BLaER1 (cell line): ENCODE measurements around the gene DKK1.

Experiments used
- H3K27ac ChIP-seq: shearing (Covaris generic); formaldehyde crosslinking; 2 replicates; pipeline ENCODE4 v1.8.1; 2022
- H3K27me3 ChIP-seq: shearing (Covaris generic); formaldehyde crosslinking; 2 replicates; pipeline ENCODE4 v1.8.1; 2022
- H3K36me3 ChIP-seq: shearing (Covaris generic); formaldehyde crosslinking; 2 replicates; pipeline ENCODE4 v1.8.1; 2022
- H3K4me1 ChIP-seq: shearing (Covaris generic); formaldehyde crosslinking; 2 replicates; pipeline ENCODE4 v1.8.1; 2022
- H3K4me2 ChIP-seq: shearing (Covaris generic); formaldehyde crosslinking; 2 replicates; pipeline ENCODE4 v1.8.1; 2022
- H3K4me3 ChIP-seq: shearing (Covaris generic); formaldehyde crosslinking; 2 replicates; pipeline ENCODE4 v1.8.1; 2022
- H3K9ac ChIP-seq: shearing (Covaris generic); formaldehyde crosslinking; 2 replicates; pipeline ENCODE4 v1.8.1; 2022
- H3K9me3 ChIP-seq: shearing (Covaris generic); formaldehyde crosslinking; 2 replicates; pipeline ENCODE4 v1.8.1; 2022
- H4K20me1 ChIP-seq: shearing (Covaris generic); formaldehyde crosslinking; 2 replicates; pipeline ENCODE4 v1.8.1; 2022
- Cebpa-rat ChIP-seq: shearing (Covaris generic); IDR thresholded peaks from 2 replicates; pipeline ENCODE4 v1.8.1; 2022

DKK1 gene, protein sequence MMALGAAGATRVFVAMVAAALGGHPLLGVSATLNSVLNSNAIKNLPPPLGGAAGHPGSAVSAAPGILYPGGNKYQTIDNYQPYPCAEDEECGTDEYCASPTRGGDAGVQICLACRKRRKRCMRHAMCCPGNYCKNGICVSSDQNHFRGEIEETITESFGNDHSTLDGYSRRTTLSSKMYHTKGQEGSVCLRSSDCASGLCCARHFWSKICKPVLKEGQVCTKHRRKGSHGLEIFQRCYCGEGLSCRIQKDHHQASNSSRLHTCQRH

GRCh38 chr10:52313933-52314821, at the start of gene DKK1:
TSS of gene DKK1 (plus strand) at chr10:52314281. CDS start at chr10:52314435, 154 bp downstream.
- Histone ChIP-seq H3K36me3 (no peaks in the 10 kb centered on the region), H3K4me1 (peaks cover 34% of the 10 kb centered on the region), H3K27ac (no peak within 1 kb of the TSS; the same call in 1 of the 2 replicates), H3K9ac (peak within 1 kb of the TSS; percentile 74), H4K20me1 (no peaks in the 10 kb centered on the region), H3K4me2 (peak within 1 kb of the TSS; percentile 93), H3K9me3 (no peaks in the 10 kb centered on the region), H3K4me3 (peak within 1 kb of the TSS; percentile 78), H3K27me3 (peaks cover 17% of the 10 kb centered on the region; the same call in 1 of the 2 replicates)
- no peak for TF ChIP-seq Cebpa-rat

DNA sequence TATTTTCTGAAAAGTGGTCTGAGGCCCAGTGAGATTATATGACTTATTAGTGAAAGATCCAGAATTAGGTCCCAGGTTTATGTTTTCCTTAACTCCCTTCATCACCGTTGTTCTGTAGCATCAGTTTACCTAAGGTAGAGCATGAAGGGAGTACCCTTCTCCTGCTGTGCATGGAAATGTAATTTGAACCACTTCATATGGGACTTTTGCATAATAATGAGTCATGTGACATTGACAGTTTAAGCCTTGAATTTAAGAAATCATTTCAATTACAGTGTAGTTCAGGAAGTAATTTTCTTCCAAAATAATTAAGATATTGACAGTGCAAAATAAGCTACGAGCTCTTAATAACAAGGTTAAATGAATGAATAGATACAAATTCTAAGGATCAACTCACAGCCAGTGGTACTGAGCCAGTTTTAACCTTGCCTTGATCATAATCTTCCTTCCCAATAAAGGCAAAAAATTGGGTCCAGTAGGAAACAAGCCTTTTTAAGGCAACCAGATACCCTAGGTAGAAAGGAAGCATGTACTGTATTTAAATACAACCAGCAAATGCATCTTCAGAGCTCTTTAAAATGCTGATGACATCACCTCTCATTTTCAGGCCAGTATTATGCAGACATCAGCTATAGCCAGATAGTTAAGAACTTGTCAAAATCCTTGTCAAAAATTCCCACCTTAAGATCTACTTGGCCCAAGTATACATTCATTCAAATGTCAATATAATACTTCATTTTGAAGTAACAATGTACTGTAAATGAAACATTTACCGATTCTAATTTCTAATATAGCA, 48.8 kb upstream of the DKK1 start:
- TF ChIP-seq Cebpa-rat: no peak
- Histone ChIP-seq H3K36me3 (no peaks in the 10 kb centered on the region), H3K9ac (no peak overlapping the region), H3K4me2 (no peak overlapping the region), H3K4me3 (no peak overlapping the region), H3K4me1 (no peaks in the 10 kb centered on the region), H3K27ac (no peak overlapping the region), H3K9me3 (no peaks in the 10 kb centered on the region), H3K27me3 (no peaks in the 10 kb centered on the region), H4K20me1 (no peaks in the 10 kb centered on the region)

GRCh38 chr10:52266858-52267257, 47.2 kb upstream of the DKK1 start:
- no peak overlapping the region for H3K4me3 ChIP-seq
- H3K36me3 ChIP-seq: no peaks in the 10 kb centered on the region
- no peak for TF ChIP-seq Cebpa-rat
- no peak overlapping the region for H3K9ac ChIP-seq
- no peaks in the 10 kb centered on the region for H4K20me1 ChIP-seq
- H3K27ac ChIP-seq: no peak overlapping the region
- H3K4me2 ChIP-seq: no peak overlapping the region
- no peaks in the 10 kb centered on the region for H3K9me3 ChIP-seq
- H3K27me3 ChIP-seq: no peaks in the 10 kb centered on the region
- H3K4me1 ChIP-seq: no peaks in the 10 kb centered on the region

DNA sequence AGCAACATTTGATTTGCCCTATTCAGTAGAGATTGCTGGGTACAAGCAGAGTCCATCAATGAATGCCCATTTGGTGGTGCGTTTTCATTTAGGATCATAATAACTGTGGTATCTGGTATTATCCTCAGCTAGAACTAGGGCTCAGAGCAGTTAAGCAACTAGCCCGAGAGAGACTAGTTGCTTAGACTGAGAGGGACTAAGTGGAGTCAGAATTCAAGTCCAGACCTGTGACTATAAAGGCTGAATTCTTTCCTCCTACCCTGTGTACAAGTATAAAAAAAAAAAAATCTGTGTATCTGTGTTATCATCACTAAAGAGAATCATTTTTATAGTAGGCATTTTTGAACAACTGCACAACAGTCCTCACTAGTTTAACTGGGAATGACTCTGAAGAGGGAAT, 45.3 kb upstream of the DKK1 start:
- H4K20me1 ChIP-seq: no peaks in the 10 kb centered on the region
- no peak for TF ChIP-seq Cebpa-rat
- no peak overlapping the region for H3K4me2 ChIP-seq
- no peaks in the 10 kb centered on the region for H3K36me3 ChIP-seq
- H3K9ac ChIP-seq: no peak overlapping the region
- no peak overlapping the region for H3K4me3 ChIP-seq
- H3K27ac ChIP-seq: no peak overlapping the region
- no peaks in the 10 kb centered on the region for H3K4me1 ChIP-seq
- H3K27me3 ChIP-seq: no peaks in the 10 kb centered on the region
- H3K9me3 ChIP-seq: no peaks in the 10 kb centered on the region

DNA sequence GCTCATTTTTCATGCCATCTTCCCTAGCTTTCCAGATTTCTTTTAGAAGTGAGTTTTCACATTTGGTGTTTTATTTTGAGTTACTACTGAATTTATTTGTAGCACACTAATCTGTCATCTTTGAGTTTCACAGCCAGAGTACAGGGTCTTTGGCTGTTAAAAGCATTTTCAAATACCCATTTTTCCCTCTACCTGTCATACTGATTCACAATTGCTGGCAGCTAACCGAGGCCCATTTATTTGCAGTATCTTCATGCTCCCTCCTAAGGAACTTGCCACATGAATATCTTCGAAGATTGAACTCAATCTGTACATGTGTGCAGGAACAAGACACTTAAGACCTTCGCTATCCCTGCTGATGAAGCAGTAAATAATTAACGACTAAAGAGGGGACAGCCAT, 44.8 kb upstream of the DKK1 start:
- Histone ChIP-seq H4K20me1 (no peaks in the 10 kb centered on the region), H3K9ac (no peak overlapping the region), H3K4me2 (no peak overlapping the region), H3K27me3 (no peaks in the 10 kb centered on the region), H3K27ac (no peak overlapping the region), H3K4me1 (no peaks in the 10 kb centered on the region), H3K4me3 (no peak overlapping the region), H3K36me3 (no peaks in the 10 kb centered on the region), H3K9me3 (no peaks in the 10 kb centered on the region)
- TF ChIP-seq Cebpa-rat: no peak

- Histone ChIP-seq H3K36me3 (no peaks in the 10 kb centered on the region), H3K9me3 (peaks cover 12% of the 10 kb centered on the region), H3K4me2 (no peak overlapping the region), H3K9ac (no peak overlapping the region), H3K4me1 (no peaks in the 10 kb centered on the region), H3K27me3 (no peaks in the 10 kb centered on the region), H4K20me1 (no peaks in the 10 kb centered on the region), H3K27ac (no peak overlapping the region), H3K4me3 (no peak overlapping the region)
- no peak for TF ChIP-seq Cebpa-rat
These were observed 37.9 kb upstream of the DKK1 start for GRCh38 chr10:52276163-52276562.

GRCh38 chr10:52276986-52277385, 37.1 kb upstream of the DKK1 start:
- H3K4me1 ChIP-seq: no peaks in the 10 kb centered on the region
- no peak overlapping the region for H3K4me3 ChIP-seq
- no peak overlapping the region for H3K9ac ChIP-seq
- H3K27ac ChIP-seq: no peak overlapping the region
- H3K27me3 ChIP-seq: no peaks in the 10 kb centered on the region
- peaks cover 12% of the 10 kb centered on the region for H3K9me3 ChIP-seq
- no peak for TF ChIP-seq Cebpa-rat
- no peaks in the 10 kb centered on the region for H3K36me3 ChIP-seq
- no peaks in the 10 kb centered on the region for H4K20me1 ChIP-seq
- no peak overlapping the region for H3K4me2 ChIP-seq

- no peak overlapping the region for H3K4me3 ChIP-seq
- no peak for TF ChIP-seq Cebpa-rat
- H3K36me3 ChIP-seq: no peaks in the 10 kb centered on the region
- H3K4me1 ChIP-seq: no peaks in the 10 kb centered on the region
- no peaks in the 10 kb centered on the region for H3K27me3 ChIP-seq
- no peaks in the 10 kb centered on the region for H4K20me1 ChIP-seq
- peaks cover 12% of the 10 kb centered on the region for H3K9me3 ChIP-seq
- H3K9ac ChIP-seq: no peak overlapping the region
- H3K27ac ChIP-seq: no peak overlapping the region
- H3K4me2 ChIP-seq: no peak overlapping the region
These were observed 34.5 kb upstream of the DKK1 start for GRCh38 chr10:52279546-52279945.

DNA sequence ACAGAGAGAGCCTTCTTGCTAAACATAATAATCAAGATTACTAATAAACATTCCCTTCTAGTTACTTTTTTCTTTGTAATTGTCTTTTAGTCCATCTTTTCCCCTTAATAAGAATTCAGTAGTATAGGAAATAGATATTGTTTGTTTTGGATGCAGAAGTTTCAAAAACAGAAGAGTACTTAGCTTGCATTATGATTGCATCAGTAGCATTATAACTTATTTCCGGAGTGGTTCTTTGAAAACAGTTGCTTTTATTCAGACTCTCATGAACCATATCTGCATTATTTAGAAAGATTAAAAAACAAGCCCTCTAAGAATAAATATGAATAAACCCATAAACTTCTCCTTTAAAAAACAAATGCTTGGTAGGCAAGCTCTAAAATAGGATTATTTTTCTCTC, 34.0 kb upstream of the DKK1 start:
- H3K4me1 ChIP-seq: no peaks in the 10 kb centered on the region
- TF ChIP-seq Cebpa-rat: no peak
- H3K4me2 ChIP-seq: no peak overlapping the region
- no peaks in the 10 kb centered on the region for H3K27me3 ChIP-seq
- H4K20me1 ChIP-seq: no peaks in the 10 kb centered on the region
- H3K9me3 ChIP-seq: peaks cover 12% of the 10 kb centered on the region
- H3K36me3 ChIP-seq: no peaks in the 10 kb centered on the region
- no peak overlapping the region for H3K4me3 ChIP-seq
- H3K27ac ChIP-seq: no peak overlapping the region
- H3K9ac ChIP-seq: no peak overlapping the region
